Measurements from ENCODE around the gene FAM177A1. TPM values are rescaled to one million over a fixed set of nuclear protein-coding genes. Genes with fewer than 3 reads are reported as not detected.

The FAM177A1 gene
- total and polyA plus RNA-seq, 2 donors (not counting 3 experiments of a cell fraction or from before 2014, with no cell fraction given): 19.9 to 64.1 TPM

DNA sequence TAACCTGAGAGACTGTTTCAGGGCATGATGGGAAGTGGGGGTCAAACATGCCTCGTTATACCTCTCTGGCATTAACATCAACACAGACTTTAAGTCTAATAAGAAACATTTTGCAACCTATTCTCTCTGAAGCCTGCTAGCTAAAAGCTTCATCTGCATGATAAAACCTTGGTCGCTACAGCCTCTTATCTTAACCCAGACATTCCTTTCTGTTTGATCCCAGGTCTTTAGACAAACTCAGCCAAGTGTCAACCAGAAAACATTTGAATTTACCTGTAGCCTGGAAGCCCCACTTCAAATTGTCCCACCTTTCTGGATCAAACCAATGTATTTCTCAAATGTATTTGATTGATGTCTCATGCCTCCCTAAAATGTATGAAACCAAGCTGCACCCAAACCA is 66.6 kb downstream of the FAM177A1 start:
- peaks cover 12 to 13% of the 10 kb centered on the region in 2 experiments for H3K36me3 ChIP-seq (ENCODE audit: control insufficient read depth in 2 of 2, extremely low read depth in 1 of 2, insufficient read depth in 2 of 2, low read length in 2 of 2)
- peaks cover 15% of the 10 kb centered on the region for H3K79me2 ChIP-seq (ENCODE audit: control insufficient read depth, insufficient read depth, low read length)
- H3K9me3 ChIP-seq (replicated peaks; ENCODE audit: control insufficient read depth, insufficient read depth, low read length): no peaks in the 10 kb centered on the region
- H3K27ac ChIP-seq (ENCODE audit: insufficient read depth, low read depth, low read length): no peak overlapping the region
- no peak overlapping the region for H2AFZ ChIP-seq (ENCODE audit: low read depth, low read length)
- FAIRE-seq (no peak), DNase-seq (ENCODE audit: low read depth, low spot score) (no peak)
- TF ChIP-seq, protein P1, sequence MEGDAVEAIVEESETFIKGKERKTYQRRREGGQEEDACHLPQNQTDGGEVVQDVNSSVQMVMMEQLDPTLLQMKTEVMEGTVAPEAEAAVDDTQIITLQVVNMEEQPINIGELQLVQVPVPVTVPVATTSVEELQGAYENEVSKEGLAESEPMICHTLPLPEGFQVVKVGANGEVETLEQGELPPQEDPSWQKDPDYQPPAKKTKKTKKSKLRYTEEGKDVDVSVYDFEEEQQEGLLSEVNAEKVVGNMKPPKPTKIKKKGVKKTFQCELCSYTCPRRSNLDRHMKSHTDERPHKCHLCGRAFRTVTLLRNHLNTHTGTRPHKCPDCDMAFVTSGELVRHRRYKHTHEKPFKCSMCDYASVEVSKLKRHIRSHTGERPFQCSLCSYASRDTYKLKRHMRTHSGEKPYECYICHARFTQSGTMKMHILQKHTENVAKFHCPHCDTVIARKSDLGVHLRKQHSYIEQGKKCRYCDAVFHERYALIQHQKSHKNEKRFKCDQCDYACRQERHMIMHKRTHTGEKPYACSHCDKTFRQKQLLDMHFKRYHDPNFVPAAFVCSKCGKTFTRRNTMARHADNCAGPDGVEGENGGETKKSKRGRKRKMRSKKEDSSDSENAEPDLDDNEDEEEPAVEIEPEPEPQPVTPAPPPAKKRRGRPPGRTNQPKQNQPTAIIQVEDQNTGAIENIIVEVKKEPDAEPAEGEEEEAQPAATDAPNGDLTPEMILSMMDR (IDR thresholded peaks at IDR 0.05; ENCODE audit: extremely low read depth in 1 of 2, insufficient read depth in 1 of 2, low read depth in 1 of 2, low read length in 2 of 2): no peak
- TF ChIP-seq POLR2A (IDR thresholded peaks at IDR 0.05; ENCODE audit: low read depth, low read length) (no peak), JUN (IDR thresholded peaks at IDR 0.05; ENCODE audit: borderline replicate concordance, insufficient read depth, insufficient read length, low read depth) (no peak), EZH2 (IDR thresholded peaks at IDR 0.05; ENCODE audit: borderline replicate concordance, low read depth, low read length, severe bottlenecking) (no peak), GATA2 (IDR thresholded peaks at IDR 0.05; ENCODE audit: insufficient read depth, insufficient read length, low read depth, low read length) (no peak)
- TF ChIP-seq, protein P2, sequence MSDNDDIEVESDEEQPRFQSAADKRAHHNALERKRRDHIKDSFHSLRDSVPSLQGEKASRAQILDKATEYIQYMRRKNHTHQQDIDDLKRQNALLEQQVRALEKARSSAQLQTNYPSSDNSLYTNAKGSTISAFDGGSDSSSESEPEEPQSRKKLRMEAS (IDR thresholded peaks at IDR 0.05; ENCODE audit: insufficient read depth, insufficient read length): no peak
- intact Hi-C loops (cut with micrococcal nuclease) (no loop called here), dilution Hi-C loops (cut with MboI; ENCODE audit: extremely low pct_ligation_motif_present, low sequenced_read_pairs) (no loop called here)
- no TSS peak for BruUV-seq (replicated peaks)
- ChIA-PET CTCF (no interaction called here), POLR2A (no interaction called here)
- H3K9ac ChIP-seq (replicated peaks; ENCODE audit: extremely low read depth, insufficient read depth, low read length): no peak overlapping the region
- no peak overlapping the region for H3K4me2 ChIP-seq (ENCODE audit: insufficient read depth, low read length)
- H3K9me1 ChIP-seq (replicated peaks; ENCODE audit: control insufficient read depth, extremely low read depth, insufficient read depth, low read length): no peaks in the 10 kb centered on the region
- H4K20me1 ChIP-seq (replicated peaks; ENCODE audit: control insufficient read depth, extremely low read depth, insufficient read depth, low read length): no peaks in the 10 kb centered on the region
- no peak overlapping the region for H3K4me3 ChIP-seq (replicated peaks in 1 of 3; ENCODE audit: insufficient read depth in 1 of 3, low read depth in 1 of 3, low read length in 3 of 3)
- H3K27me3 ChIP-seq (ENCODE audit: control insufficient read depth in 2 of 2, insufficient read depth in 2 of 2, low read length in 2 of 2): no peaks in the 10 kb centered on the region
- no peaks in the 10 kb centered on the region for H3K4me1 ChIP-seq (ENCODE audit: control insufficient read depth, extremely low read depth, insufficient read depth, low read length)

Measured in endothelial cell of umbilical vein (primary cell).